Endothelial cell of umbilical vein (primary cell): ENCODE results near the gene ADRA2A. TPM values are rescaled to one million over a fixed set of nuclear protein-coding genes. Genes with fewer than 3 reads are reported as not detected.

ENCODE experiments used
- BruUV-seq: library from RNA; stranded (reverse); fragments of 400-500 nt; replicated peaks from 2 replicates; lab custom pipeline; 2021; lab: Mats Ljungman, UMichigan
- CTCF ChIA-PET: fragments of 300-600, 350-600 bp; sonication (Branson Sonifier 250); formaldehyde crosslinking; loops from one replicate; lab custom pipeline; 2021; ENCODE audit warnings: antibody characterized with exemption, inconsistent platforms; lab: Charles Lee
- POLR2A ChIA-PET: fragments of 300-600, 350-600 bp; sonication (Branson Sonifier 250); formaldehyde crosslinking; loops from one replicate; lab custom pipeline; 2021; ENCODE audit warnings: antibody characterized with exemption, inconsistent platforms; lab: Charles Lee
- DNase-seq: peaks from one replicate; pipeline ENCODE4 v3.0.0-alpha.2; 2011; ENCODE audit warnings: low read depth, low spot score
- FAIRE-seq: peaks from 2 replicates; lab custom pipeline; 2011; peaks lifted over from hg19 to GRCh38; lab: Jason Lieb, UNC
- H2AFZ ChIP-seq: 2 replicates; pipeline ENCODE4 v1.6.0; 2012; ENCODE audit warnings: low read depth, low read length, control low read depth, inconsistent platforms
- H3K27ac ChIP-seq: 2 replicates; pipeline ENCODE4 v1.5.1; 2011; ENCODE audit warnings: low read depth, mild to moderate bottlenecking, control low read depth, low read length, moderate library complexity; ENCODE audit not compliant: insufficient read depth
- H3K27me3 ChIP-seq, 2 experiments: 2 replicates each; pipeline versions ENCODE4 v1.6.0 to v1.6.1; 2011; ENCODE audit warnings: low read length in 2 of 2, mixed read lengths in 1 of 2; ENCODE audit not compliant: control insufficient read depth in 2 of 2, insufficient read depth in 2 of 2
- H3K36me3 ChIP-seq, 2 experiments: 2 replicates in 1 of 2; 3 replicates in 1 of 2; pipeline ENCODE4 v1.5.1; 2011; ENCODE audit warnings: low read length in 2 of 2, mild to moderate bottlenecking in 1 of 2, moderate library complexity in 1 of 2; ENCODE audit not compliant: control insufficient read depth in 2 of 2, insufficient read depth in 2 of 2; ENCODE audit errors: extremely low read depth in 1 of 2
- H3K4me1 ChIP-seq: 3 replicates; pipeline ENCODE4 v1.5.1; 2011; ENCODE audit warnings: mild to moderate bottlenecking, low read length; ENCODE audit not compliant: control insufficient read depth, insufficient read depth; ENCODE audit errors: extremely low read depth
- H3K4me2 ChIP-seq: 2 replicates; pipeline ENCODE4 v1.6.1; 2011; ENCODE audit warnings: low read length, control low read depth, mixed read lengths; ENCODE audit not compliant: insufficient read depth
- H3K4me3 ChIP-seq, 3 experiments: fragments of 200-600 bp in 1 of 3; sonication (generic), shearing (Covaris generic) in 1 of 3; replicated peaks in 1 of 3; 2 replicates each; pipeline ENCODE4 v1.5.1; 2011 to 2016; ENCODE audit warnings: control low read depth in 3 of 3, low read length in 3 of 3, mild to moderate bottlenecking in 2 of 3, inconsistent platforms in 1 of 3, low read depth in 1 of 3, moderate library complexity in 1 of 3; ENCODE audit not compliant: insufficient read depth in 1 of 3
- H3K79me2 ChIP-seq: 2 replicates; pipeline ENCODE4 v1.6.0; 2012; ENCODE audit warnings: low read length, inconsistent platforms; ENCODE audit not compliant: control insufficient read depth, insufficient read depth
- H3K9ac ChIP-seq: replicated peaks from 2 replicates; pipeline ENCODE3; 2011; ENCODE audit warnings: low read length, control low read depth; ENCODE audit not compliant: insufficient read depth; ENCODE audit errors: extremely low read depth
- H3K9me1 ChIP-seq: replicated peaks from 3 replicates; pipeline ENCODE4 v1.6.0; 2011; ENCODE audit warnings: mild to moderate bottlenecking, low read length; ENCODE audit not compliant: control insufficient read depth, insufficient read depth; ENCODE audit errors: extremely low read depth
- H3K9me3 ChIP-seq: replicated peaks from 2 replicates; pipeline ENCODE4 v1.5.1; 2012; ENCODE audit warnings: low read length, inconsistent platforms; ENCODE audit not compliant: control insufficient read depth, insufficient read depth
- H4K20me1 ChIP-seq: replicated peaks from 2 replicates; pipeline ENCODE3; 2011; ENCODE audit warnings: mild to moderate bottlenecking, low read length; ENCODE audit not compliant: control insufficient read depth, insufficient read depth; ENCODE audit errors: extremely low read depth
- CTCF ChIP-seq, 2 donors: IDR thresholded peaks; 1 replicate in 1 of 2; 2 replicates in 1 of 2; pipeline ENCODE4 v1.5.1; 2011; ENCODE audit warnings: low read length in 2 of 2, mild to moderate bottlenecking in 2 of 2, moderate library complexity in 2 of 2, control low read depth in 1 of 2, inconsistent platforms in 1 of 2, low read depth in 1 of 2; ENCODE audit not compliant: insufficient read depth in 1 of 2; ENCODE audit errors: extremely low read depth in 1 of 2
- EZH2 ChIP-seq: IDR thresholded peaks from 2 replicates; pipeline ENCODE4 v1.6.1; 2012; ENCODE audit warnings: borderline replicate concordance, low read depth, mild to moderate bottlenecking, moderate library complexity, low read length, inconsistent platforms; ENCODE audit not compliant: severe bottlenecking
- FOS ChIP-seq: IDR thresholded peaks from 2 replicates; pipeline ENCODE4 v1.6.1; 2011; ENCODE audit warnings: mild to moderate bottlenecking, low read length, moderate library complexity, borderline replicate concordance; ENCODE audit not compliant: insufficient read depth
- GATA2 ChIP-seq: IDR thresholded peaks from 2 replicates; pipeline ENCODE4 v1.7.0; 2011; ENCODE audit warnings: low read depth, mild to moderate bottlenecking, moderate library complexity, mixed read lengths, low read length; ENCODE audit not compliant: insufficient read length, insufficient read depth
- JUN ChIP-seq: IDR thresholded peaks from 2 replicates; pipeline ENCODE4 v1.6.1; 2011; ENCODE audit warnings: borderline replicate concordance, low read depth; ENCODE audit not compliant: insufficient read length, insufficient read depth
- MAX ChIP-seq: IDR thresholded peaks from 2 replicates; pipeline ENCODE4 v1.6.1; 2011; ENCODE audit not compliant: insufficient read depth, insufficient read length
- MYC ChIP-seq: IDR thresholded peaks from one replicate; pipeline ENCODE4 v1.6.1; 2011; ENCODE audit warnings: mild to moderate bottlenecking, low read depth, low read length
- POLR2A ChIP-seq: IDR thresholded peaks from 2 replicates; pipeline ENCODE4 v1.6.1; 2012; ENCODE audit warnings: low read depth, mild to moderate bottlenecking, control low read depth, low read length
- POLR2AphosphoS5 ChIP-seq: IDR thresholded peaks from 2 replicates; pipeline ENCODE4 v1.6.1; 2012; ENCODE audit warnings: low read depth, mild to moderate bottlenecking, control low read depth, low read length, moderate library complexity; ENCODE audit not compliant: insufficient read depth
- dilution Hi-C: fragments of 300-500 bp; cut with MboI; formaldehyde crosslinking; loops from one replicate; pipeline ENCODE4 v1.15.0; 2019; ENCODE audit warnings: low sequenced_read_pairs; ENCODE audit not compliant: extremely low pct_ligation_motif_present
- intact Hi-C: fragments of 100-400 bp; cut with micrococcal nuclease; formaldehyde crosslinking; loops from one replicate; pipeline ENCODE4 v1.10.0; 2022
- polyA plus RNA-seq, 4 experiments: library from polyadenylated mRNA; depleted of rRNA in 3 of 4; stranded (reverse) in 3 of 4; unstranded in 1 of 4; fragments of >200 nt; gene quantifications; 2 replicates each; pipeline versions ENCODE4 v1.2.1 to v1.2.3, GENCODE V29; 2011 to 2012; ENCODE audit warnings: missing spikeins in 1 of 4
- total RNA-seq: library from RNA; stranded (reverse); gene quantifications from 2 replicates; pipeline ENCODE4 v1.2.3, GENCODE V29; 2021

The ADRA2A gene
- total and polyA plus RNA-seq, 2 donors (not counting 3 experiments of a cell fraction or from before 2014, with no cell fraction given), result 0.03 TPM; not detected in 1

- H2AFZ ChIP-seq, result no peak overlapping the region
- no peaks in the 10 kb centered on the region for H3K9me1 ChIP-seq
- no peak overlapping the region for H3K27ac ChIP-seq
- no peak overlapping the region for H3K9ac ChIP-seq
- no peaks in the 10 kb centered on the region for H3K27me3 ChIP-seq
- ChIA-PET CTCF (no interaction called here), POLR2A (no interaction called here)
- H3K4me1 ChIP-seq, result no peaks in the 10 kb centered on the region
- no peaks in the 10 kb centered on the region for H3K79me2 ChIP-seq
- dilution Hi-C loops, result no loop called here
- no peak for TF ChIP-seq GATA2
- no peak for TF ChIP-seq JUN
- TF ChIP-seq POLR2AphosphoS5, result no peak
- no peak for TF ChIP-seq MAX
- TF ChIP-seq MYC, result no peak
- TF ChIP-seq EZH2, result no peak
- no peak for TF ChIP-seq FOS
- TF ChIP-seq CTCF (IDR thresholded peaks at IDR 0.05; ENCODE audit: extremely low read depth in 1 of 2, insufficient read depth in 1 of 2, low read depth in 1 of 2, low read length in 2 of 2), result no peak
- TF ChIP-seq POLR2A, result no peak
- no peak overlapping the region for H3K4me2 ChIP-seq
- no peaks in the 10 kb centered on the region for H4K20me1 ChIP-seq
- DNase-seq (no peak), FAIRE-seq (no peak)
- intact Hi-C loops, result no loop called here
- no TSS peak for BruUV-seq
- no peaks in the 10 kb centered on the region for H3K36me3 ChIP-seq
- no peak overlapping the region for H3K4me3 ChIP-seq
- no peaks in the 10 kb centered on the region for H3K9me3 ChIP-seq
Measured at GRCh38 chr10:111102359-111102837, 25.6 kb downstream of the ADRA2A start.
